OCI-M1 (cell line): Measurements from ENCODE around the gene CCL26.
"Not testable (repeated sequence)": the region's sequence is repeated elsewhere in the genome, so short reads cannot be mapped to it uniquely, and the experiment has no call there.

Experiments
- DNase-seq: peaks from one replicate; lab custom pipeline; 2025; lab: John Stamatoyannopoulos, UW

The CCL26 gene

DNA sequence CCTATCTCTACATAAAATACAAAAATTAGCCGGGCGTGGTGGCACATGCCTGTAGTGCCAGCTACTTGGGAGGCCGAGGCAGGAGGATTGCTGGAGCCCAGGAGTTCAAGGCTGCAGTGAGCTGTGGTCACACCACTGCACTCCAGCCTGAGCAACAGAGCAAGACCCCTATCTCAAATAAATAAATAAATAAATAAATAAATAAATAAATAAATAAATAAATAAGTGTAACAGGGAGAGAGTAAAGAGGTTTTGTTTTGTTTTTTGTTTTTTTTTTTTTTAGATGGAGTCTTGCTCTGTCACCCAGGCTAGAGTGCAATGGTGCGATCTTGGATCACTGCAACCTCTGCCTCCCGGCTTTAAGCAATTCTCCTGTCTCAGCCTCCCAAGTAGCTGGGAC is 20.6 kb upstream of the CCL26 start:
- DNase-seq: not testable (repeated sequence)

- DNase-seq: no peak
Observed at GRCh38 chr7:75789361-75789924, 17.4 kb upstream of the CCL26 start.

DNA sequence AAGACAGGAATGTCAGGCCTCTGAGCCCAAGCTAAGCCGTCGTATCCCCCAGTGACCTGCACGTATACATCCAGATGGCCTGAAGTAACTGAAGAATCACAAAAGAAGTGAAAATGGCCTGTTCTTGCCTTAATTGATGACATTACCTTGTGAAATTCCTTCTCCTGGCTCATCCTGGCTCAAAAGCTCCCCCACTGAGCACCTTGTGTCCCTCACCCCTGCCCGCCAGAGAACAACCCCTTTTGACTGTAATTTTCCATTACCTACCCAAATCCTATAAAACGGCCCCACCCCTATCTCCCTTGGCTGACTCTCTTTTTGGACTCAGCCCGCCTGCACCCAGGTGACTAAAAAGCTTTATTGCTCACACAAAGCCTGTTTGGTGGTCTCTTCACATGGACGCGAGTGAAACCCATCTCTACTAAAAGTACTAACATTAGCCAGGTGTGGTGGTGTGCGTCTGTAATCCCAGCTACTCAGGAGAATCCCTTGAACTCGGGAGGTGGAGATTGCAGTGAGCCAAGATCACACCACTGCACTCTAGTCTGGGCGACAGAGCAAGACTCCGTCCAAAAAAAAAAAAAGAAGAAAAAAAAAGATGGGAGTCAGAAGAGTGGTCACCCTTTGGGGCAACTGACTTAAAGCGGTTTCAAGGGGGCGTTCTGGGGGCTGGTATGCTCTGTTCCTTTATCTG is 16.3 kb upstream of the CCL26 start:
- DNase-seq: not testable (repeated sequence)

- not testable (repeated sequence) for DNase-seq
Observed at GRCh38 chr7:75783058-75783457, 11.0 kb upstream of the CCL26 start.

GRCh38 chr7:75780647-75781273 is 8.7 kb upstream of the CCL26 start:
- DNase-seq: not testable (repeated sequence)

- not testable (repeated sequence) for DNase-seq
Observed at GRCh38 chr7:75779516-75779915, 7.5 kb upstream of the CCL26 start.

GRCh38 chr7:75779035-75779434 is 7.0 kb upstream of the CCL26 start:
- DNase-seq: not testable (repeated sequence)

GRCh38 chr7:75776295-75776971 is 4.4 kb upstream of the CCL26 start:
- peak; percentile 35 for DNase-seq

- not testable (repeated sequence) for DNase-seq
Observed at GRCh38 chr7:75773958-75774357, 1.9 kb upstream of the CCL26 start.

DNA sequence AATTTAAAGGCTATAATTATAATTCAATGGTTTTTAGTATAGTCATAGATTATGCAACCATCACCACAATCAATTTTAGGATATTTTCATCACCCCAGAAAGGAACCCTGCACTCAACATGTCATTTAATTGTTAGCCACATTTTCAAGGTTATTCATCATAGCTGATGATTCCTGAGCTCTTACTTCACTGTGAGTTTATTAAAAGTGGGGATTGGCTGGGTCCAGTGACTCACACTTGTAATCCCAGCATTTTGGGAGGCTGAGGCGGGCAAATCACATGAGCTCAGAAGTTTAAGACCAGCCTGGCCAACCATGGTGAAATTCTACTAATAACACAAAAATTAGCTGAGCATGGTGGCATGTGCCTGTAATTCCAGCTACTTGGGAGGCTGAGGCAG is 787 bp downstream of the CCL26 start:
- no peak for DNase-seq

GRCh38 chr7:75762350-75762917 is 9.6 kb downstream of the CCL26 start:
- peak; percentile 78 for DNase-seq

- DNase-seq: not testable (repeated sequence)
Observed at GRCh38 chr7:75761801-75762200, 10.2 kb downstream of the CCL26 start.

- DNase-seq: no peak
Observed at GRCh38 chr7:75758491-75758890, 13.5 kb downstream of the CCL26 start.

GRCh38 chr7:75757860-75758259 is 14.2 kb downstream of the CCL26 start:
- no peak for DNase-seq

DNA sequence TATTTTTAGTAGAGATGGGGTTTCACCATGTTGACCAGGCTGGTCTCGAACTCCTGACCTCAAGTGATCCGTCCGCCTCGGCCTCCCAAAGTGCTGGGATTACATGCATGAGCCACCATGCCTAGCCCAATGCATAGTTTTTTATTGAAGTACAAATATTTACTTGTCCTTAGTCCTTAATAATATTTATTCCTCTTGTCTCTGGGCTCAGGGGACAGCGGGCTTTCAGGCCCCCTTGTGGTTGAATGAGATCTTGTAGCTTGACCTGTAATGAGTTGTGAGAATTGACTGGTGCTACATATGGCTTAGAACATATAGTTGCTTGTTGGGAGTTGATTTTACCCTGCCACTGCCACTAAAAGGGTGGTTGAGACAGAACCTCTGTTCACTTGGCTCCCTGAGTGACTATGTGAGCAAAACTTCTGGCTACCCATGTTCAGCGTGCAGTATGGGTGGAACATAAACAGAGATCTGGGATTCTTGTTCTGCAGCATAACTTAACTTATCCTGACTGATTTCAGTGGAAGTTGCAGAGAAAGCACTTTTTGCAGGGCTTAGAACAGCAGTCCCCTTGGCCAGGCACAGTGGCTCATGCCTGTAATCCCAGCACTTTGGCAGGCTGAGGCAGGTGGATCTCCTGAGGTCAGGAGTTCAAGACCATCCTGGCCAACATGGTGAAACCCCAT is 14.9 kb downstream of the CCL26 start:
- peak; percentile 64 for DNase-seq

DNA sequence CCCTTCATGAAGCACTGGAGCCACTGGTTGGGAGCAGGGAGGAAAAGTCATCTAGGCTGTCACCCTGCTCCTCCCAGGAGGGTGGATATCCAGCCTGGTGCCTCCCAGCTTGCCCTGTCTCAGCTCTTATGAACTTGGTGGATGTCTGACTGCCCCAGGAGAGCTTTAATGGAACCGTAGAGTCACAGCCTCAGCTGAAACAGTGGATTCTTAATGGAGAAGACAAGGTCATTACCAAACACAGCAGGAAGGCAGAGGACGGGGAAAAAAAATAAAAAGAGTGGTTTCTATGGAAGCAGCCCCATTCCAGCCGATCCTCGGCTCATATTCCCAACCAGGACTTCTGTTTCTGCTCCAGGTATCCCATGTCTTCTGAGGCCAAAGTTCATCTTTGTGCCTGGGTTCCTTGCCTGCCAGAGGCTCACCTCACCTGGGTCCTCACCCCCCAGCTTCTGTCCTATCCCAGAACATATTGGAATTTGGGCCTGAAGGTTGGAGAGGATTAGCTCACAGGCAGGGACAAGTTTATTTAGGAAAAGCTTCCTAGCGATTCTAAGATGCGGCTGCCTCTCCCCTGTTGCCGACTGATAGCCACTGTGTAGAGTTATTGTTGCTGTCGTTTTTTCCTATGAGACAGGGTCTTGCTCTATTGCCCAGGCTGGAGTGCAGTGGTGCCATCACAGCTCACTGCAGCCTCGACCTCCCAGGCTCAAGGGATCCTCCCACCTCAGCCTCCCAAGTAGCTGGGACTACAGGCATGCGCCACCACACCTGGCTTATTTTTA is 15.6 kb downstream of the CCL26 start:
- DNase-seq: no peak

DNA sequence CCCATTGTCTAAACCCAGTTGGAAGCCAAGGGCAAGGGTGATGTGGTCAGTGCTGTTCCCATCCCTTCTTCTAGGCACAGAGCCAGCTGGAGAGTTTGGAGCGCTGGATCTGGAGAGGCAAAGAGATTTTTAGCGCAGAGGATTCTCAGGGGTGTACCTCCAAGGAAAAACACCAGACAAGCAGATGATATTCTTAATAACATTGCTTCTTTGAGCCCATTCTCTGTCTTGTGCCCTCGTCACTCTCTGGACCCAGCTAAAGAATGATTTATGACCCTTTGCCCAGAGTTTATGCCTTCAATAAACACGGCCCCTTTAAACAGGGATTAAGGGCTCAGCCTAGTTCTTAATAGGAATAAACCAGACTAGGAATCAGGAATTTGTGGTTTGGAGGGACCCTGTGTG is 28.6 kb downstream of the CCL26 start:
- no peak for DNase-seq

DNA sequence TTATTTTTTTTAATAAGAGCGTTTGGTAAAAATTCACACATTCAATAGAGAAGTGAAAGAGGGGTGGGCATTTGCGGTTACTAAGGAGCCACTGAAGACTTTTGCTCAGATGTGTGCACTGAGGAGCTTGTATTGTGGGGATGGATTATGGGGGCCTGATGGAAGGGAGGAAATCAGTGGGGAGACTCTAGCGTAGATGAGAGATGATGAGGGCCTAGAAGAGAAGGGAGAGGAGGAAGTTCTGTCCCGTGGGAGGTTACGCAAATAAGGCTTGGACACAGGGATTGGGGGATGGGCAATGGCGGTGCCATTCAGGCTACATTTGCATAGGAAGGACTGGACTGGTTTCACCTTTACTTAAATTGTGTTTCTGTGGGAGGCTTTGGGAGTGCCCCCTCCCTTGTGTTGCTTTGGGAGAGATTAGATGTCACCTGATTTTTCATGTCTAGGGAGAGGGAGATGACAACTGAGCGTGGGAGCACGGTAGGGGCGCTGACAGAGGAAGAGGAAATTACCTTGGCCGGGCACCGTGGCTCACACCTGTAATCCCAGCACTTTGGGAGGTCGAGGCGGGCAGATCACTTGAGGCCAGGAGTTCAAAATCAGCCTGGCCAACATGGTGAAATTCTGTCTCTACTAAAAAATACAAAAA is 31.0 kb downstream of the CCL26 start:
- DNase-seq: peak; percentile 81

- no peak for DNase-seq
Observed at GRCh38 chr7:75739796-75740672, 32.0 kb downstream of the CCL26 start.
